C4-2B (cell line): ENCODE results near the gene MED16.

Source experiments
- CTCF ChIP-seq: fragments of 450-650 bp; conservative IDR thresholded peaks from 2 replicates; pipeline ENCODE4 v1.5.1; 2017; ENCODE audit warnings: mild to moderate bottlenecking
- ZFX ChIP-seq: fragments of 450-650 bp; IDR thresholded peaks from 2 replicates; pipeline ENCODE4 v1.6.1; 2017

DNA sequence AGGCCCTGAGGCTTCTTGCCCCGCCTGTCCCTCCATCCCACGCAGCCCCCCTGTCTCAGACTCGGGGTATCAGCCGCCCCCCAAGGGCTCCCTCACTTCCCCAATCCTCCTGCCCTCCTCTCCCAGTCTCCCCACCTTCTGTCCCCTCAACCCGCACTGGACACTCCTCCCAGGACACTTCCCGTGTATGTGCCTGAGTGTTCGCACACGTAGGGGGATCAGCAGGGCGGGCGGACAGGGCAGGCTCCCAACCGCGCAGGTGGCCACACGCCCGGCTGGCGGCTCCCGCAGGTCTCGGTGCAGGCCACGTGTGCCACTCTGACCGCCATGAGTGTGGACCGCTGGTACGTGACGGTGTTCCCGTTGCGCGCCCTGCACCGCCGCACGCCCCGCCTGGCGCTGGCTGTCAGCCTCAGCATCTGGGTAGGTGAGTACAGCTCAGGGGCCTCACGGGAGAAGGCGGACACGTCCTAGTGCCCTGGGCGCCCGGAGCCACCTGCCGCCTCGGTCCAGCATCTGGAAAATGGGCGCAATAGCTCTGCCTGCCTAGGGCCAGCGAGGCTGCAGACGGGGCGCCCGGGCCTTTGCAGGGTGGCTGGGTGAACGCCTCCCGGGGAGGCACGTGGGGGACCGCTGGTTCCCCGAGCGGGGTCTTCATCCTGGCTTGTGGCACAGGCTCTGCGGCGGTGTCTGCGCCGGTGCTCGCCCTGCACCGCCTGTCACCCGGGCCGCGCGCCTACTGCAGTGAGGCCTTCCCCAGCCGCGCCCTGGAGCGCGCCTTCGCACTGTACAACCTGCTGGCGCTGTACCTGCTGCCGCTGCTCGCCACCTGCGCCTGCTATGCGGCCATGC is 26.4 kb upstream of the MED16 start:
- TF ChIP-seq CTCF: no peak
- no peak for TF ChIP-seq ZFX
